ENCODE results near the gene PLVAP.
"Not testable (repeated sequence)": the region's sequence is repeated elsewhere in the genome, so short reads cannot be mapped to it uniquely, and the experiment has no call there.

The PLVAP gene

DNA sequence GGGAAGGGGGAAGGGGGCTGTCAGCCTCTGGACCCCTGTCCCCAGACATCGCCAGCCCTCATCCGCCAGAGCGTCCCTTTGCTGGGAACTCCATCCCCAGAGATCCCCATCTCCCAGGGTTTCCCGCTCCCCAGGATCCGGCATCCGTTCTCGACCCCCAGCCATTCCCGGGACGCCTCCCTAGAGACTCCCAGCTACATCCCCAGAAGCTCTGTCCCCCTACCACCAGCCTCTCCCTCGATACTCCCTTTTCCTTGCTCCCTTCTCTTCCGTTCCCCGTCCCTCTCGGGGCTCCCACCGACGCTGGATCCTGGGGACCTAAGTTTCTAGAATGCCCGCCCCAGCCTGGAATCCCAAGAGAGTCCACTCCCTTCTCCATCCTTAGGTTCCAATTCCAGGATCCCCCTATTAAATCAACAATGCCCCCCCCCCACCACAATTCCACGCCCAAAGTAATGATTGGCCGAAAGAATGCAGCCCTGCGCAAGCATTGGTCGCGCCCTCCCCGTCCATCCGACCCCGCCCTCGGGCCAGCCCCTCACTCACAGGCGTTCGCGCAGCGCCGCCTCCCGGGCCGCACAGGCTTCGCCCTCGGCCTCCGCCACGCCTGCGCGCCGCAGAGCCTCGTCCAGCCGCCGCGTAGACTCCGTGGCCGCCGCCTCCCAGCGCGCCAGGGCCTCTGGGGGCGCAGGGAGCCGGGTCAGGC is 13.7 kb upstream of the PLVAP start:
- Mint-ChIP-seq H3K27ac (peak overlapping the region; percentile 19), H3K27me3 (peaks cover 24% of the 10 kb centered on the region), H3K4me1 (ENCODE audit: low read depth) (peaks cover 27% of the 10 kb centered on the region)

DNA sequence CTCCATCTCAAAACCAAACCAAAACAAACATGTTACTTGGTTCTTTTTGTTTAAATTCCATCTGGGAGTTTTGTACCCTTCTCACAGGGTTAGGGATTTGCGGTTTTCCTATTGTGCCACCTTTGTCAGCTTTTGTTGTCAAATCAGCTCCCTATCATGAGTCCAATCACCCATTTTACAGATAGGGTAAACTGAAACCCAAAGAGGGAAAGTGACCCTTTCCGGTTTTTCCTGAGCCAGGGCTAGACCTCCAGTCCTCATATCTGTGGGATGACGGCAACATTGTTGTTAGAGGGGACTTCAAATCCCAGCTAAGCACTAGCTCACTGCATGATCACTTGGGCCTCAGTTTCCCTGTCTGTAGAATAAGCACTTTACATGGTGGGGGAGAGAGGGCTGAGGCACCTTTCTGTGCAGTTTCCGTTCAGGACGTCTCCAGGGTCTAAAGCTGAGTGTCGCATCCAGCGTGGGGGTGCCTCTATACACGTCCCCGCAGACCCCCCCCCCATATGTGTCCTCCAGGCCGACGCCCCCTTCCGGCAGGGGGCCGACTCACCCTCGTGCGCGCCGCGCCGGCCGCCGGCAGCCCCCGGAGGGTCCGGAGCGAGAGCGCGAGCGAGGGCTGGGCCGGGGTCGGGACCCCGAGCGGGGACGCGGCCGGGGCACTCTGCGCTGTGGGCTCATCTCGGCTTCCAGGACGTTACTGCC is 13.0 kb upstream of the PLVAP start:
- Mint-ChIP-seq H3K27me3 (peaks cover 24% of the 10 kb centered on the region), H3K4me1 (ENCODE audit: low read depth) (peaks cover 23% of the 10 kb centered on the region), H3K27ac (no peak overlapping the region), H3K36me3 (ENCODE audit: low read depth) (no peaks in the 10 kb centered on the region), H3K4me3 (peak overlapping the region; percentile 93), H3K9me3 (peaks cover 8% of the 10 kb centered on the region)
- intact Hi-C loops (cut with micrococcal nuclease), result no loop called here

More for the DNA sequence above, 13.7 kb upstream of the PLVAP start:
- Mint-ChIP-seq H3K36me3 (ENCODE audit: low read depth) (no peaks in the 10 kb centered on the region), H3K4me3 (peak overlapping the region; percentile 93), H3K9me3 (peaks cover 8% of the 10 kb centered on the region)
- intact Hi-C loops (cut with micrococcal nuclease), result no loop called here

DNA sequence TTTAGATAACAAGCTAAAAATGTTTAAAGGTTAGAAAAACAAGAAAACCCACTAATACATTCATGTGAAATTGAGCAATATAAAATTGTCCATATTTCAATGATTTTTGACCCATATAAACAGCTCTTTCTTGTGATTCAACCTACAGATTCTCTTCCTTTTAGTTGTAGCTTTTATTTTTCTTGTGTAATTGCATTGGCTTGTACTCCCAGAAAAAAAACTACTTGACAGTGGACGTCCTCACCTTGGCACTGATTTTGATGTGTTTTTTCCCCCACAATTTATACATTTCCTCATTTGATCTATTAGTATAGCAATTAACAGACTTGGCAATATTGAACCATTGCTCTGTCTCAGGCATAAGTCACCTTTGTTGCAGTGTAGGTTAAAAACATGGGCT is 12.1 kb upstream of the PLVAP start:
- intact Hi-C loops (cut with micrococcal nuclease), result no loop called here
- peaks cover 19% of the 10 kb centered on the region for H3K4me1 Mint-ChIP-seq (ENCODE audit: low read depth)
- H3K27ac Mint-ChIP-seq, result no peak overlapping the region
- peaks cover 8% of the 10 kb centered on the region for H3K9me3 Mint-ChIP-seq
- H3K27me3 Mint-ChIP-seq, result peaks cover 24% of the 10 kb centered on the region
- no peak overlapping the region for H3K4me3 Mint-ChIP-seq
- H3K36me3 Mint-ChIP-seq (ENCODE audit: low read depth), result no peaks in the 10 kb centered on the region

- H3K27me3 Mint-ChIP-seq, result peaks cover 24% of the 10 kb centered on the region
- peaks cover 8% of the 10 kb centered on the region for H3K9me3 Mint-ChIP-seq
- intact Hi-C loops (cut with micrococcal nuclease), result loop anchor here (1.0 to 2.0 kb wide), 2 partner anchors 40 to 93 kb away; no protein-coding TSS in a partner anchor
- H3K4me1 Mint-ChIP-seq (ENCODE audit: low read depth), result peaks cover 18% of the 10 kb centered on the region
- H3K4me3 Mint-ChIP-seq, result no peak overlapping the region
- H3K36me3 Mint-ChIP-seq (ENCODE audit: low read depth), result no peaks in the 10 kb centered on the region
- H3K27ac Mint-ChIP-seq, result no peak overlapping the region
Observed at GRCh38 chr19:17385878-17386611, 8.9 kb upstream of the PLVAP start.

DNA sequence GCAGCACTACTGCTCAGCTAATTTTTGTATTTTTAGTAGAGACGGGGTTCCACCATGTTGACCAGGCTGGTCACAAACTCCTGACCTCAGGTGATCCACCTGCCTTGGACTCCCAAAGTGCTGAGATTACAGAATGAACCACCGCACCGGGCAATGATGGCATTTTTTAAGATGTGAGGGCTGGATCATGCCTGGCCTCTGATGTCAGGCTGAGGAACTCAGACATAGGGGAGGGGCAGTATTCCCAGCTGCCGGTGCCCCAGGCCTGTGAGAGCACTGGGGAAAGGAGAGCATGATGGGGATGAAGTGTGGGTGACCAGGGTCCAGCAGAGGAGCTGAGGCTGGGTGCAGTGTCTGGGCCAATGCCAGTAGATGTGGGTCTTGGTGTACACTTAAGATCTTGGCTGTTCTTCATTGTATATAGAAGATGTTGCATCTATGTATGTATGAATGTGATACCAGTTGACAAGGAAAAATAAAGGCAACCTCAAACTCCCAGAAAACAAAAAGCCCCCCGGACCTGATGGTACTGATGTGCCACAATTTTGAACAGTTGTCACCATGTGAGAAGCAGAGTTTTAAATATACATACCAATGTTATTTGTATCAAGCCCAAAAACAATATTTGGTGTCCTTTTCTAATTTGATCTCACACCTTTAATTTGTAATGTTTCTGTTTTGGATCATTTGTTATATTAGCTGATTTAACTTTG is 3.4 kb upstream of the PLVAP start:
- peaks cover 51% of the 10 kb centered on the region for H3K4me1 Mint-ChIP-seq (ENCODE audit: low read depth)
- intact Hi-C loops (cut with micrococcal nuclease), result no loop called here
- no peaks in the 10 kb centered on the region for H3K9me3 Mint-ChIP-seq
- no peak overlapping the region for H3K4me3 Mint-ChIP-seq
- H3K27me3 Mint-ChIP-seq, result peaks cover 19% of the 10 kb centered on the region
- H3K27ac Mint-ChIP-seq, result peak overlapping the region; percentile 41
- no peaks in the 10 kb centered on the region for H3K36me3 Mint-ChIP-seq (ENCODE audit: low read depth)

GRCh38 chr19:17379221-17379631 is 2.1 kb upstream of the PLVAP start:
- H3K4me3 Mint-ChIP-seq, result no peak overlapping the region
- intact Hi-C loops (cut with micrococcal nuclease), result no loop called here
- H3K4me1 Mint-ChIP-seq (ENCODE audit: low read depth), result peaks cover 51% of the 10 kb centered on the region
- peaks cover 19% of the 10 kb centered on the region for H3K27me3 Mint-ChIP-seq
- no peaks in the 10 kb centered on the region for H3K9me3 Mint-ChIP-seq
- H3K36me3 Mint-ChIP-seq (ENCODE audit: low read depth), result no peaks in the 10 kb centered on the region
- peak overlapping the region; percentile 41 for H3K27ac Mint-ChIP-seq

DNA sequence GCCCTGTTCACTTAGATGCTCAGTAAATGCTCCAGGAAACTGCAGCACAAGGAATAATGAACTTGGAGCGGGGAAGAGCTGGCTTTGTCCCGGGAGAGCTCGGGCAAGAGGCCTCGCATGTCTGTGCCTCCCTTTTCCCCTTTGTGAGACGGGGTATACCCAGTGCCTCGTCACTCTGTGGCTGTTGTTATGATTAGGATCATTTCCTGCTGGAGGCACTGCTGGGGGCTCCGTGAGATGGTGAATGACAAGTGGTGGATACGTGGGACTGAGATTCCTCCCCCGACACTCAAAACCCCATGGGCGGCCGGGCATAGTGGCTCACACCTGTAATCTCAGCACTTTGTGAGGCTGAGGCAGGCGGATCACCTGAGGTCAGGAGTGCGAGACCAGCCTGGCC is 1.1 kb upstream of the PLVAP start:
- H3K27me3 Mint-ChIP-seq, result peaks cover 19% of the 10 kb centered on the region
- H3K36me3 Mint-ChIP-seq (ENCODE audit: low read depth), result no peaks in the 10 kb centered on the region
- peaks cover 45% of the 10 kb centered on the region for H3K4me1 Mint-ChIP-seq (ENCODE audit: low read depth)
- intact Hi-C loops (cut with micrococcal nuclease), result no loop called here
- no peaks in the 10 kb centered on the region for H3K9me3 Mint-ChIP-seq
- no peak overlapping the region for H3K4me3 Mint-ChIP-seq
- no peak overlapping the region for H3K27ac Mint-ChIP-seq

GRCh38 chr19:17370026-17370587 is 7.0 kb downstream of the PLVAP start:
- H3K4me1 Mint-ChIP-seq (ENCODE audit: low read depth), result peaks cover 10% of the 10 kb centered on the region
- H3K4me3 Mint-ChIP-seq, result peak overlapping the region; percentile 46
- H3K9me3 Mint-ChIP-seq, result no peaks in the 10 kb centered on the region
- intact Hi-C loops (cut with micrococcal nuclease), result no loop called here
- H3K27me3 Mint-ChIP-seq, result peaks cover 3% of the 10 kb centered on the region
- peak overlapping the region; percentile 82 for H3K27ac Mint-ChIP-seq
- H3K36me3 Mint-ChIP-seq (ENCODE audit: low read depth), result no peaks in the 10 kb centered on the region

- intact Hi-C loops (cut with micrococcal nuclease), result no loop called here
- peaks cover 13% of the 10 kb centered on the region for H3K27me3 Mint-ChIP-seq
- no peak overlapping the region for H3K27ac Mint-ChIP-seq
- H3K9me3 Mint-ChIP-seq, result no peaks in the 10 kb centered on the region
- H3K36me3 Mint-ChIP-seq (ENCODE audit: low read depth), result no peaks in the 10 kb centered on the region
- peaks cover 6% of the 10 kb centered on the region for H3K4me1 Mint-ChIP-seq (ENCODE audit: low read depth)
- no peak overlapping the region for H3K4me3 Mint-ChIP-seq
Observed at GRCh38 chr19:17365361-17365760, 11.8 kb downstream of the PLVAP start.

DNA sequence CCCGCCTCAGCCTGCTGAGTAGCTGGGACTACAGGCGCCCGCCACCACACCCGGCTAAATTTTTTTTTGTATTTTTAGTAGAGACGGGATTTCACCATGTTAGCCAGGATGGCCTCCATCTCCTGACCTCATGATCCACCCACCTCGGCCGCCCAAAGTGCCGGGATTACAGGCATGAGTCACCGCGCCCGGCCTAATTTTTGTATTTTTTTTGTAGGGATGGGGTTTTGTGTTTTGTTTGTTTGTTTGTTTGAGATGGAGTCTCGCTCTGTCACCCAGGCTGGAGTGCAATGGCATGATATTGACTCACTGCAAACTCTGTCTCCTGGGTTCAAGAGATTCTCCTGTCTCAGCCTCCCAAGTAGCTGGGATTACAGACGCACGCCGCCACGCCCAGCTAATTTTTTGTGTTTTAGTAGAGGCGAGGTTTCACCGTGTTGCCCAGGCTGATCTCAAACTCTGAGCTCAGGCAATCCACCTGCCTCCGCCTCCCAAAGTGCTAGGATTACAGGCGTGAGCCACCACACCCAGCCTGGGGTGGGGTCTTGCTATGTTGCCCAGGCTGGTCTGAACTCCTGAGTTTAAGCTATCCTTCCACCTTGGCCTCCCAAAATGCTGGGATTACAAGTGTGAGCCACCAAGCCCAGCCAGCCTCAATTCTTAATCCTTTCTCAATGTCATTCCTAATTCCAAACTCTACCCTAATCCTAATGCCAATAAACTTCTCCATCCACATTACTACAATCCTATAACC is 13.1 kb downstream of the PLVAP start:
- H3K36me3 Mint-ChIP-seq (ENCODE audit: low read depth); H3K4me3 Mint-ChIP-seq; intact Hi-C loops (cut with micrococcal nuclease); H3K4me1 Mint-ChIP-seq (ENCODE audit: low read depth); H3K27ac Mint-ChIP-seq; H3K9me3 Mint-ChIP-seq: not testable (repeated sequence)
- peaks cover 16% of the 10 kb centered on the region for H3K27me3 Mint-ChIP-seq

GRCh38 chr19:17359905-17360800 is 17.0 kb downstream of the PLVAP start:
- H3K27me3 Mint-ChIP-seq, result peaks cover 13% of the 10 kb centered on the region
- intact Hi-C loops (cut with micrococcal nuclease), result no loop called here
- no peak overlapping the region for H3K4me3 Mint-ChIP-seq

GRCh38 chr19:17358395-17358794 is 18.7 kb downstream of the PLVAP start:
- Mint-ChIP-seq H3K4me1 (ENCODE audit: low read depth) (peaks cover under 1% of the 10 kb centered on the region), H3K4me3 (no peak overlapping the region), H3K27me3 (peaks cover 13% of the 10 kb centered on the region), H3K27ac (no peak overlapping the region), H3K36me3 (ENCODE audit: low read depth) (no peaks in the 10 kb centered on the region), H3K9me3 (no peaks in the 10 kb centered on the region)
- intact Hi-C loops (cut with micrococcal nuclease), result no loop called here

More at GRCh38 chr19:17359905-17360800, 17.0 kb downstream of the PLVAP start:
- no peaks in the 10 kb centered on the region for H3K4me1 Mint-ChIP-seq (ENCODE audit: low read depth)
- H3K27ac Mint-ChIP-seq, result no peak overlapping the region
- H3K36me3 Mint-ChIP-seq (ENCODE audit: low read depth), result no peaks in the 10 kb centered on the region
- H3K9me3 Mint-ChIP-seq, result no peaks in the 10 kb centered on the region

Measured in dendritic cell treated with granulocyte-macrophage colony-stimulating factor and Interleukin-4, amounts not matched to agents 40 ng/mL and 50 ng/mL, for 4 days (primary cell).